BLaER1 (cell line): Measurements from ENCODE around the gene CRYBA4.

ENCODE experiments used
- H3K27ac ChIP-seq: shearing (Covaris generic); formaldehyde crosslinking; 2 replicates; pipeline ENCODE4 v1.8.1; 2022
- H3K27me3 ChIP-seq: shearing (Covaris generic); formaldehyde crosslinking; 2 replicates; pipeline ENCODE4 v1.8.1; 2022
- H3K36me3 ChIP-seq: shearing (Covaris generic); formaldehyde crosslinking; 2 replicates; pipeline ENCODE4 v1.8.1; 2022
- H3K4me1 ChIP-seq: shearing (Covaris generic); formaldehyde crosslinking; 2 replicates; pipeline ENCODE4 v1.8.1; 2022
- H3K4me2 ChIP-seq: shearing (Covaris generic); formaldehyde crosslinking; 2 replicates; pipeline ENCODE4 v1.8.1; 2022
- H3K4me3 ChIP-seq: shearing (Covaris generic); formaldehyde crosslinking; 2 replicates; pipeline ENCODE4 v1.8.1; 2022
- H3K9ac ChIP-seq: shearing (Covaris generic); formaldehyde crosslinking; 2 replicates; pipeline ENCODE4 v1.8.1; 2022
- H3K9me3 ChIP-seq: shearing (Covaris generic); formaldehyde crosslinking; 2 replicates; pipeline ENCODE4 v1.8.1; 2022
- H4K20me1 ChIP-seq: shearing (Covaris generic); formaldehyde crosslinking; 2 replicates; pipeline ENCODE4 v1.8.1; 2022
- Cebpa-rat ChIP-seq: shearing (Covaris generic); IDR thresholded peaks from 2 replicates; pipeline ENCODE4 v1.8.1; 2022

CRYBA4 gene

GRCh38 chr22:26656891-26657851, 35.4 kb downstream of the CRYBA4 start, which contains the start of gene MIAT:
TSS of gene MIAT (plus strand) at chr22:26657588.
- H4K20me1 ChIP-seq, result no peaks in the 10 kb centered on the region
- peak within 1 kb of the TSS; percentile 71 for H3K9ac ChIP-seq
- no peaks in the 10 kb centered on the region for H3K36me3 ChIP-seq
- H3K4me2 ChIP-seq, result peak within 1 kb of the TSS; percentile 92
- H3K27ac ChIP-seq, result peak within 1 kb of the TSS; percentile 43; the same call in 1 of the 2 replicates
- H3K9me3 ChIP-seq, result no peaks in the 10 kb centered on the region
- H3K4me3 ChIP-seq, result peak within 1 kb of the TSS; percentile 59
- H3K4me1 ChIP-seq, result peaks cover 31% of the 10 kb centered on the region
- H3K27me3 ChIP-seq, result peaks cover 40% of the 10 kb centered on the region
- no peak for TF ChIP-seq Cebpa-rat

GRCh38 chr22:26658161-26658560, 36.4 kb downstream of the CRYBA4 start:
- Histone ChIP-seq H3K4me1 (peaks cover 29% of the 10 kb centered on the region), H4K20me1 (no peaks in the 10 kb centered on the region), H3K36me3 (no peaks in the 10 kb centered on the region), H3K4me2 (peak overlapping the region; percentile 92), H3K9me3 (no peaks in the 10 kb centered on the region), H3K27ac (peak overlapping the region; percentile 43; the same call in 1 of the 2 replicates), H3K4me3 (peak overlapping the region; percentile 59), H3K9ac (peak overlapping the region; percentile 71), H3K27me3 (peaks cover 40% of the 10 kb centered on the region)
- no peak for TF ChIP-seq Cebpa-rat

GRCh38 chr22:26658671-26659478, 37.1 kb downstream of the CRYBA4 start:
- no peaks in the 10 kb centered on the region for H3K36me3 ChIP-seq
- H3K27ac ChIP-seq, result peak overlapping the region; percentile 43; the same call in 1 of the 2 replicates
- H3K4me1 ChIP-seq, result peaks cover 36% of the 10 kb centered on the region
- no peak for TF ChIP-seq Cebpa-rat
- H3K27me3 ChIP-seq, result peaks cover 40% of the 10 kb centered on the region
- peak overlapping the region; percentile 71 for H3K9ac ChIP-seq
- no peaks in the 10 kb centered on the region for H3K9me3 ChIP-seq
- H3K4me3 ChIP-seq, result peak overlapping the region; percentile 59
- no peaks in the 10 kb centered on the region for H4K20me1 ChIP-seq
- peak overlapping the region; percentile 92 for H3K4me2 ChIP-seq

- H3K27me3 ChIP-seq, result peaks cover 40% of the 10 kb centered on the region
- H3K36me3 ChIP-seq, result no peaks in the 10 kb centered on the region
- H3K4me2 ChIP-seq, result no peak overlapping the region
- H3K27ac ChIP-seq, result no peak overlapping the region
- H3K4me3 ChIP-seq, result no peak overlapping the region
- no peak overlapping the region for H3K9ac ChIP-seq
- no peaks in the 10 kb centered on the region for H4K20me1 ChIP-seq
- H3K9me3 ChIP-seq, result no peaks in the 10 kb centered on the region
- peaks cover 51% of the 10 kb centered on the region for H3K4me1 ChIP-seq
- TF ChIP-seq Cebpa-rat, result no peak
These were observed 38.6 kb downstream of the CRYBA4 start for GRCh38 chr22:26660356-26660755.

GRCh38 chr22:26660961-26661578, 39.3 kb downstream of the CRYBA4 start:
- Histone ChIP-seq H3K4me1 (peaks cover 58% of the 10 kb centered on the region), H4K20me1 (no peaks in the 10 kb centered on the region), H3K27ac (no peak overlapping the region), H3K4me2 (no peak overlapping the region), H3K9me3 (no peaks in the 10 kb centered on the region), H3K9ac (no peak overlapping the region), H3K36me3 (no peaks in the 10 kb centered on the region), H3K27me3 (peaks cover 32% of the 10 kb centered on the region), H3K4me3 (no peak overlapping the region)
- TF ChIP-seq Cebpa-rat, result no peak

DNA sequence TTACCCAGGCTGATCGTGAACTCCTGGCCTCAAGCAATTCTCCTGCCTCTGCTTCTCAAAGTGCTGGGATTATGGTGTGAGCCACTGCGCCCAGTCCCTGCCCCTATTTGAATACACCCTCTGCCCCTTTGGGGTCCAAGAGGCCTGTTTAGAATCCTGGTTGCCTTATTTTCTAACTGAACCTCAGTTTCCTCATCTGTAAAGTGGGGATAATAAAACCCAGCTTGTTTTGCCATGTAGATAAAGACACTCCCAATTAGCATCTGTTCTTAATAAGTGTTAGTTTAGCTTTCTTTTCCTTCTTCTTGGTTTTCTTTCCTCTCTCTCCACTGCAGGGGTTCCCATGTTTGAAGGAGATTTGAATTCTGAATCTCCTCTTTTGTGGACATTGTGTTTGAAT, 40.4 kb downstream of the CRYBA4 start:
- peaks cover 64% of the 10 kb centered on the region for H3K4me1 ChIP-seq
- H3K27me3 ChIP-seq, result peaks cover 21% of the 10 kb centered on the region
- no peaks in the 10 kb centered on the region for H3K36me3 ChIP-seq
- TF ChIP-seq Cebpa-rat, result no peak
- H4K20me1 ChIP-seq, result no peaks in the 10 kb centered on the region
- H3K27ac ChIP-seq, result no peak overlapping the region
- H3K4me3 ChIP-seq, result no peak overlapping the region
- no peak overlapping the region for H3K4me2 ChIP-seq
- no peak overlapping the region for H3K9ac ChIP-seq
- H3K9me3 ChIP-seq, result no peaks in the 10 kb centered on the region

- Histone ChIP-seq H3K4me2 (no peak overlapping the region; the same call in 1 of the 2 replicates), H3K4me1 (peaks cover 64% of the 10 kb centered on the region), H3K27ac (no peak overlapping the region), H3K4me3 (no peak overlapping the region), H3K27me3 (peaks cover 9% of the 10 kb centered on the region), H3K9ac (no peak overlapping the region), H3K9me3 (no peaks in the 10 kb centered on the region), H3K36me3 (no peaks in the 10 kb centered on the region), H4K20me1 (no peaks in the 10 kb centered on the region)
- TF ChIP-seq Cebpa-rat, result no peak
These were observed 41.7 kb downstream of the CRYBA4 start for GRCh38 chr22:26663374-26663923.

GRCh38 chr22:26665813-26666231, 44.1 kb downstream of the CRYBA4 start:
- Histone ChIP-seq H3K4me1 (peaks cover 77% of the 10 kb centered on the region), H3K4me3 (no peak overlapping the region), H3K9ac (peak overlapping the region; percentile 18; the same call in 1 of the 2 replicates), H4K20me1 (no peaks in the 10 kb centered on the region), H3K36me3 (no peaks in the 10 kb centered on the region), H3K4me2 (peak overlapping the region; percentile 95), H3K27me3 (no peaks in the 10 kb centered on the region), H3K9me3 (no peaks in the 10 kb centered on the region), H3K27ac (peak overlapping the region; percentile 10)
- TF ChIP-seq Cebpa-rat, result no peak

- no peak for TF ChIP-seq Cebpa-rat
- Histone ChIP-seq H3K4me1 (peaks cover 90% of the 10 kb centered on the region), H3K4me3 (no peak overlapping the region)
These were observed 45.4 kb downstream of the CRYBA4 start for GRCh38 chr22:26667140-26667539.

More at GRCh38 chr22:26667140-26667539, 45.4 kb downstream of the CRYBA4 start:
- H3K27ac ChIP-seq, result no peak overlapping the region; the same call in 1 of the 2 replicates
- H4K20me1 ChIP-seq, result no peaks in the 10 kb centered on the region
- no peak overlapping the region; the same call in 1 of the 2 replicates for H3K9ac ChIP-seq
- no peaks in the 10 kb centered on the region for H3K27me3 ChIP-seq
- H3K4me2 ChIP-seq, result peak overlapping the region; percentile 95
- H3K36me3 ChIP-seq, result no peaks in the 10 kb centered on the region
- no peaks in the 10 kb centered on the region for H3K9me3 ChIP-seq
